HT1080 (cell line): ENCODE measurements around the gene YY1AP1. TPM values are rescaled to one million over a fixed set of nuclear protein-coding genes. Genes with fewer than 3 reads are reported as not detected.
A peak's percentile ranks its signal among the peaks of the same experiment; 100 is the strongest.
"Not testable (repeated sequence)": the region's sequence is repeated elsewhere in the genome, so short reads cannot be mapped to it uniquely, and the experiment has no call there.

ENCODE experiments used
- DNase-seq: peaks from one replicate; pipeline ENCODE4 v3.0.0-alpha.2; 2015; ENCODE audit warnings: low read depth
- polyA plus RNA-seq, 2 experiments: library from polyadenylated mRNA; depleted of rRNA; stranded (reverse); fragments of >200 nt; gene quantifications; 2 replicates each; pipeline ENCODE4 v1.2.3, GENCODE V29; 2015
- total RNA-seq: library from RNA; depleted of rRNA; stranded (reverse); fragments of >200 nt; shearing (Covaris generic); gene quantifications from 2 replicates; pipeline ENCODE4 v1.2.3, GENCODE V29; 2014; rRNA removed

YY1AP1 gene, protein sequence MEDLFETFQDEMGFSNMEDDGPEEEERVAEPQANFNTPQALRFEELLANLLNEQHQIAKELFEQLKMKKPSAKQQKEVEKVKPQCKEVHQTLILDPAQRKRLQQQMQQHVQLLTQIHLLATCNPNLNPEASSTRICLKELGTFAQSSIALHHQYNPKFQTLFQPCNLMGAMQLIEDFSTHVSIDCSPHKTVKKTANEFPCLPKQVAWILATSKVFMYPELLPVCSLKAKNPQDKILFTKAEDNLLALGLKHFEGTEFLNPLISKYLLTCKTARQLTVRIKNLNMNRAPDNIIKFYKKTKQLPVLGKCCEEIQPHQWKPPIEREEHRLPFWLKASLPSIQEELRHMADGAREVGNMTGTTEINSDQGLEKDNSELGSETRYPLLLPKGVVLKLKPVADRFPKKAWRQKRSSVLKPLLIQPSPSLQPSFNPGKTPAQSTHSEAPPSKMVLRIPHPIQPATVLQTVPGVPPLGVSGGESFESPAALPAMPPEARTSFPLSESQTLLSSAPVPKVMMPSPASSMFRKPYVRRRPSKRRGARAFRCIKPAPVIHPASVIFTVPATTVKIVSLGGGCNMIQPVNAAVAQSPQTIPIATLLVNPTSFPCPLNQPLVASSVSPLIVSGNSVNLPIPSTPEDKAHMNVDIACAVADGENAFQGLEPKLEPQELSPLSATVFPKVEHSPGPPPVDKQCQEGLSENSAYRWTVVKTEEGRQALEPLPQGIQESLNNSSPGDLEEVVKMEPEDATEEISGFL
- 33.8 and 40.3 TPM in 2 replicates for total RNA-seq
- polyA plus RNA-seq (2015; cell fraction: cytosol; rRNA removed): 53.2 and 66.1 TPM in 2 replicates
- 61.7 and 91.9 TPM in 2 replicates for polyA plus RNA-seq (2015; cell fraction: nucleus; rRNA removed)

DNA sequence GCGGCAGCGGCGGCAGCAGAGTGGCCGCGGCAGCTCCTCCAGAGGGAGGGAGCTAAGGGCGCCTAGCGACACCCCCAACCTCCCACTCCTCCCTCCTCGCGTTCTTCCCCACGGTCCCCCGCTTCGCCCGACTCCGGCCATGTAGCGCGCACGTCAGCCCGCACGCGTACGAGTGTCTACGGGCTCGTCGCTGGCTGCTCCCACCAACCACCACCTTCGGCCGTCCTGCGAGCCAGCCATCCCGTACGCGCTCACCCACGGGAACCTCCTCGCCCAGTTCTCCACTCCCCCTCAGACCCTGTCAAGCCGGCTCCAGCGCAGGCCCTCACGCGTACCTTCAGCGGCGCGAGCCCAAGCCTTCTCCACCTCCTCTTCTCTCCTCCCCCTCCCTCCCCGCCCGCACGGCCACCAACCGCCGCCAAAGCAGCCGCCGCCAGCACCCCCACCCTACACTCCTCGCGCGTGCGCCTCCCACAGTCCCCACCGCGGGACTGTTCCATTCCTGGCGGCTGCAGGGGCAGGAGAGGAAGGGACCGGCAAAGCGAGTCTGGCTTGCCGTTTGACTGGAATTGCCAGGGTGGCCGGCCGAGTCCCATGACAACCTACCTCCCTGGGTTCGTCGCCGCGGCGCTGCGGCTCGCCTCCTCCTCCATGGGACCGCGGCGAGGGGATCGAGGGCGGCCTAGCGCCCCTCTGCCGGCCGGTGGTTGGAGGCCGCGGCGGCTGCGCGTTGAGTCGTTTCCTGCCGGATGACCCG lies at the start of gene YY1AP1:
TSS of gene YY1AP1 (minus strand) at position 451 of the 757 bp plus-strand sequence. CDS start 8,338 bp downstream, outside the sequence.
- peak; percentile 79 for DNase-seq

DNA sequence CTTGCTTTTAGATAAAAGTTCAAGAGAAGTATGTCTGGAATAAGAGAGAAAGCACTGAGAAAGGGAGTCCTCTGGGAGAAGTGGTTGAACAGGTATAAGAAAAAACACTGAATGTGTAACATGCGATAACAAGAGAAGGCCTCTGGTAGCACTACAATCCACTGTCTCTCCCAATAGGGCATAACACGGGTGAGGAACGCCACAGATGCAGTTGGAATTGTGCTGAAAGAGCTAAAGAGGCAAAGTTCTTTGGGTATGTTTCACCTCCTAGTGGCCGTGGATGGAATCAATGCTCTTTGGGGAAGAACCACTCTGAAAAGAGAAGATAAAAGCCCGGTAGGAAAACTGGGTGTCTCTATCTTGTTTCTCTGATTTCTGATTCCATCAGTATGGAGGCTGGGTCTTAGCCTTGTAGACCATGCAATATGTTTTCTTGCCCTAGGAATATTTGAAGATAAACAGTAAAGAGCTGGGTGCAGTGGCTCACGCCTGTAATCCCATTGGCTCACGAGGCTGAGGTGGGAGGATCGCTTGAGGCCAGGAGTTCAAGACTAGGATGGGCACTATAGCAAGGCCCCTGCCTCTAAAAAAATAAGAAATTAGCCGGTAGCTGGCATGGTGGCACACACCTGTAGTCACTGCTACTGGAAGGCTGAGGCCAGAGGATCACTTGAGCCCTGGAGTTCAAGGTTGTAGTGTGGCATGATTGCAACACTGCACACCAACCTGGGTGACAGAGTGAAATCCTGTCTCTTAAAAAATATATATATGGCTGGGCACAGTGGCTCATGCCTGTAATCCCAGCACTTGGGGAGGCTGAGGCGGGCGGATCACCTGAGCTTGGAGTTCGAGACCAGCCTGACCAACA lies 40.7 kb upstream of the YY1AP1 start:
- DNase-seq: peak; percentile 35

- DNase-seq: no peak
Measured at GRCh38 chr1:155725142-155725541, 36.6 kb upstream of the YY1AP1 start.

- no peak for DNase-seq
Measured at GRCh38 chr1:155719703-155720102, 31.1 kb upstream of the YY1AP1 start.

DNA sequence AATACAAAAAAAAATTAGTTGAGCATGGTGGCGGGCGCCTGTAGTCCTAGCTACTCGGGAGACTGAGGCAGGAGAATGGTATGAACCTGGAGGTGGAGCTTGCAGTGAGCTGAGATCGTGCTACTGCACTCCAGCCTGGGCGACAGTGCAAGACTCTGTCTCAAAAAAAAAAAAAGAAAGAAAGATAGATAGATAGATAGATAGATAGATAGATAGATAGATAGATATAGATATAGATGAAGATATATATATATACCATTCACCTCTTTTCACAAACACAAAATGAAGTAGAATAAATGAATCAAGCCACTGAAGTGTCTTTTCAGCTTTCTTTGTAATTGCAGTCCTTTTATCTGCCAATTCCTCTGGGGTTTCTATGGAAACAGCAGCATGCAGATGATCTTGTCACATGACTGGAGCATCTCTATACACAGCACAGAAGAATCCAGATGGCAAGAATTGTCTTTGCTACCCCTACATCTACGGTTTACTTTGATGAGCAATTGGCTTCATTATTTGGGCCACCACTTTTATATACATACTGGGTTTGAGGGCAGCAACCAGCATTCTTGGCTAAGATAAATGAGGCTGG lies 30.0 kb upstream of the YY1AP1 start:
- not testable (repeated sequence) for DNase-seq

- no peak for DNase-seq
Measured at GRCh38 chr1:155717041-155717440, 28.5 kb upstream of the YY1AP1 start.

GRCh38 chr1:155715777-155716176 lies 27.2 kb upstream of the YY1AP1 start:
- no peak for DNase-seq

DNA sequence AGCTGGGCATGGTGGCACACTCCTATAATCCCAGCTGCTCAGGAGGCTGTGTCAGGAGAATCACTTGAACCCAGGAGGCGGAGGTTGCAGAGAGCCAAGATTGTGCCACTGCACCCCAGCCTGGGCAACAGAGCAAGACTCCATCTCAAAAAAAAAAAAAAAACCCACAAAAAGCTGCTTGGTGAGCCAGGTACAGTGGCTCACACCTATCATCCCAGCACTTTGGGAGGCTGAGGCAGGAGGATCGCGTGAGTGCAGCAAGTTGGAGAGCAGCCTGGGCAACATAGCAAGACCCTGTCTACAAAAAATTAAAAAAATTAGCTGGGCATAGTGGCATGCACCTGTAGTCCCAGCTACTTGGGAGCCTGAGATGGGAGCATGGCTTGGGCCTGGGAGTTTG lies 26.5 kb upstream of the YY1AP1 start:
- not testable (repeated sequence) for DNase-seq

DNA sequence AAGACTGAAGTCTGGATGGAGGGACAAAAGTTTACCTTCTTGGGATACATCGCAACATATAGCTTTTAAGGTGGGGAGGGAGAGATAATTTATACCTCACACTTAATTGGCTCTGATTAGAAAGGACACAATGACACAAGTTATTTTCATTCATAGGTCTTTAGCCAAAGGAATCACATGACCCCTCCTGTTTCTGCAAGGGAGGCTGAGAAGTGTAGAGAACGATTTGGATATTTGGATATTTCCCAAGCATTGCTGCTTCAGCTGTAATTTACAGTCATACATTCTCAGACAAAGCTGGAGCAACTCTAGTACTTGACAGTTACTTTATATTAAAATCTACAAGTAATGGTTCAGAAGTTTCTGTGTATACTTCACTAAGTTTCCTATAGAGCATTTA lies 24.5 kb upstream of the YY1AP1 start:
- no peak for DNase-seq

DNA sequence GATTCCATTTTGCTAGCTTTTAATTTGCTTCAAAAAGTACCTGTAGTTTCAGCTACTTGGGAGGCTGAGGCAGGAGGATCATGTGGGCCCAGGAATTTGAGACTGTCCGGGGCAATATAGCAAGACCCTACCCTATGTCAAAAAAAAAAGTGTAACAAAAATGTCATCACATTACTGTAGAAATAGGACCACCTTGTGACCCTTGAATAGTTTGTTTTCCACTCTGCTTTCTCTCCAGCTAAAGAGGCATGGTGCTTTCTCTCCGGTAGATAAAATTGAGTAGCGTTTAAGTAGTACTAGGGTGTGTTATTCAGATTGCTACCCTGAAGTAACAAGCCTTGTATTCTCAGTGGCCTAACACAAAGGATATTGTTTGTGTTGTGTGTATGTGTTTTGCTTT lies 24.1 kb upstream of the YY1AP1 start:
- not testable (repeated sequence) for DNase-seq

- DNase-seq: not testable (repeated sequence)
Measured at GRCh38 chr1:155711457-155711856, 22.9 kb upstream of the YY1AP1 start.

DNA sequence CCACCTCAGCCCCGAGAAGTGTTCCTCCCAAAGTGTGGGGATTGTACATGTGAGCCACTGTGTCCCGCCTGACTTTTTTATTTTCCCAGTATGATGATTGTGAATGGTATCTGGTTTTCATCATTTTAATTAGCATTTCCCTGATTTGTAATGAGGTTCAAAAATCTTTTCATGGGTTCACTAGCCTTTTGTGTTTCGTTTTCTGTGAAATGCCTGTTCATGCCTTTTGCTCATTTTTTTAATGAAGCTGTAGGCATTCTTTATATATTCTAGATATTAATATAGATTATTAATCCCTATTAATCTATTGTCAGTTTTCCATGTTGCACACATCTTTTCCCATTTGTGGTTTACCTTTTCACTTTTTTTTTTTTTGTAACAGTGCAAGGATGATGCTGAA lies 20.8 kb upstream of the YY1AP1 start:
- no peak for DNase-seq

GRCh38 chr1:155706139-155706538 lies 17.6 kb upstream of the YY1AP1 start:
- peak; percentile 75 for DNase-seq

DNA sequence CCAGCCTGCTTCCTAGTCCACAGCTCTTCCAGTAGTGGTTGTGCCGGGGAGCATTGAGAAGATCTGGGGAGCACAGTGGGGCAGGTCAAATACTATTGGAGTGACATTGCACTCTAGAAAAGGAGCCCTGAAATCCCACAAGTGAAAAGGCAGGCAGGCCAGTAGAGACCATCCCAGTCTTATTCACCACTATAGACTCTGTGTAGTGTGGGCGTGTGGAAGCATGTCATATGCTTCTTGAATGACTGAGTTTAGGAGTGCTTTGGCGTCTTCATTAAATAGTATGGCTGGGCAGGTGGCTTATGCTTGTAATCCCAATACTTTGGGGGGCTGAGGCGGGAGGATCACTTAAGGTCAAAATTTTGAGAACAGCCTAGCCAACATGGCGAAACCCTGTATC lies 15.8 kb upstream of the YY1AP1 start:
- DNase-seq: not testable (repeated sequence)

- DNase-seq: no peak
Measured at GRCh38 chr1:155703216-155703615, 14.6 kb upstream of the YY1AP1 start.

GRCh38 chr1:155701675-155702074 lies 13.1 kb upstream of the YY1AP1 start:
- DNase-seq: not testable (repeated sequence)

DNA sequence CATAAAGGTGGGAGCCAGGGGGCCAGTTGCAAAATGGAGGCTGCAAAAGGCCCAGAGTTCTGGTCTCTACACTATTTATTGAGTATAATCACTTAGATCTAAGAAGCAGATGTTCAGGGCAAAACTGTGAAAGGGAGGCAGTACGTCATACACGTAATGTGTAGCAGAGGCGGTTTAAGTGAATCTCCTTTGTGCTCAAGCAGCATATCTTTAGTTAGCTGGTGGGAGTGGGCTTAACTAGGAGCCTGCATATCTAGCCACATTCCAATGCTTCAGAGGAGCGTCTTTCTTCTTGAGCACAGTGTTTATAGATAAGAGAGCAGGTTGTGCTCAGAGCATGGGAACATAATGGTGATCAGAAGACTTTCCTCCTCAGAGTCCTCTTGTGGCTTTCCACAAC lies 10.5 kb upstream of the YY1AP1 start:
- DNase-seq: not testable (repeated sequence)

- DNase-seq: no peak
Measured at GRCh38 chr1:155698382-155699038, 9.9 kb upstream of the YY1AP1 start.

DNA sequence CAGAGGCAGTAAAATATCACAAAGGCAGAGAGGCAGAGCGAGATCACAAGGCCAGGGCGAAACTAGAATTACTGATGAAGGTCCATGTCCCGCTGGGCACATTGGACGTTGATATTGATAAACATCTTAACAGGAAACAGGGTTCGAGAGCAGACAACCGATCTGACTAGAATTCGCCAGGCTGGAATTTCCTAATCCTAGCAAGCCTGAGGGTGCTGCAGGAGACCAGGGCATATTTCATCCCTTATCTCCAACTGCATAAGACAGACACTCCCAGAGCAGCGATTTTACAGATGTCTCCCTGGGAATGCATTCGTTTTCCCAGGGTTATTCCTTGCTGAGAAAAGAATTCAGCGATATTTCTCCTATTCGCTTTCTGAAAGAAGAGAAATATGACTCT lies 9.0 kb upstream of the YY1AP1 start:
- not testable (repeated sequence) for DNase-seq

GRCh38 chr1:155697046-155697445 lies 8.5 kb upstream of the YY1AP1 start:
- no peak for DNase-seq
